ENCODE results near the gene EBI3.
"Not testable (repeated sequence)": the region's sequence is repeated elsewhere in the genome, so short reads cannot be mapped to it uniquely, and the experiment has no call there.

The EBI3 gene

GRCh38 chr19:4279530-4280422, 50.5 kb downstream of the EBI3 start:
- no peak for DNase-seq

- peak; percentile 8 for DNase-seq
Observed at GRCh38 chr19:4284176-4284958, 55.0 kb downstream of the EBI3 start.

GRCh38 chr19:4284974-4285373, 55.7 kb downstream of the EBI3 start:
- no peak for DNase-seq

- not testable (repeated sequence) for DNase-seq
Observed at GRCh38 chr19:4286141-4286540, 56.8 kb downstream of the EBI3 start.

All from DMS153 (cell line).